Endodermal cell (in vitro differentiated cells): ENCODE data around the gene SRGAP3. TPM values are rescaled to one million over a fixed set of nuclear protein-coding genes. Genes with fewer than 3 reads are reported as not detected.

Source experiments
- DNase-seq: peaks from one replicate; pipeline ENCODE4 v3.0.0-alpha.2; 2017
- H3K27ac ChIP-seq: 2 replicates; pipeline ENCODE4 v1.5.1; 2013; ENCODE audit warnings: mild to moderate bottlenecking, low read depth, low read length, moderate library complexity
- H3K27me3 ChIP-seq: 2 replicates; pipeline ENCODE4 v1.6.1; 2013; ENCODE audit warnings: mild to moderate bottlenecking, low read length, moderate library complexity; ENCODE audit not compliant: insufficient read depth, control insufficient read depth, poor library complexity, severe bottlenecking
- H3K36me3 ChIP-seq: 2 replicates; pipeline ENCODE4 v1.7.0; 2013; ENCODE audit warnings: mild to moderate bottlenecking, low read length, moderate library complexity; ENCODE audit not compliant: control insufficient read depth, insufficient read depth
- H3K4me1 ChIP-seq: one replicate; pipeline ENCODE4 v1.7.0; 2013; ENCODE audit warnings: low read length; ENCODE audit not compliant: control insufficient read depth, insufficient read depth
- H3K4me3 ChIP-seq: 2 replicates; pipeline ENCODE4 v1.5.1; 2013; ENCODE audit warnings: mild to moderate bottlenecking, low read length, moderate library complexity
- H3K9ac ChIP-seq: 2 replicates; pipeline ENCODE4 v1.6.1; 2013; ENCODE audit warnings: mild to moderate bottlenecking, low read length, moderate library complexity; ENCODE audit not compliant: poor library complexity, severe bottlenecking; ENCODE audit errors: extremely low read depth
- H3K9me3 ChIP-seq: 2 replicates; pipeline ENCODE4 v1.6.1; 2013; ENCODE audit warnings: mild to moderate bottlenecking, low read length, moderate library complexity; ENCODE audit not compliant: control insufficient read depth
- H3K27ac Mint-ChIP-seq: 2 replicates; pipeline ENCODE4 v1.8.0; 2020; ENCODE audit warnings: mixed read lengths
- H3K27me3 Mint-ChIP-seq: 2 replicates; pipeline ENCODE4 v1.8.0; 2021; ENCODE audit warnings: mild to moderate bottlenecking, mixed read lengths; ENCODE audit not compliant: insufficient read depth
- H3K36me3 Mint-ChIP-seq: 2 replicates; pipeline ENCODE4 v1.8.0; 2020; ENCODE audit warnings: low read depth, mixed read lengths
- H3K4me1 Mint-ChIP-seq: 2 replicates; pipeline ENCODE4 v1.8.0; 2020; ENCODE audit warnings: mixed read lengths
- H3K4me3 Mint-ChIP-seq: 2 replicates; pipeline ENCODE4 v1.8.0; 2020; ENCODE audit warnings: mild to moderate bottlenecking, moderate library complexity, mixed read lengths
- H3K9me3 Mint-ChIP-seq: 2 replicates; pipeline ENCODE4 v1.8.0; 2020; ENCODE audit warnings: mild to moderate bottlenecking, mixed read lengths
- CTCF ChIP-seq: fragments of 200-600 bp; sonication (generic); conservative IDR thresholded peaks from 2 replicates; pipeline ENCODE4 v1.5.0; 2021; ENCODE audit warnings: antibody characterized with exemption, mild to moderate bottlenecking
- WGBS, 2 experiments: methylation state at CpG; one replicate each; pipeline versions ENCODE4 v1.1.5 to v1.1.7; 2013; ENCODE audit warnings: missing lambda C conversion rate in 2 of 2, mixed read lengths in 1 of 2; ENCODE audit not compliant: insufficient coverage in 1 of 2, insufficient read length in 1 of 2; 5-methylcytosine and 5-hydroxymethylcytosine counted together
- total RNA-seq, 2 donors: library from RNA; stranded (reverse); fragmentation: NEBNext Ultra II Directional in 1 of 2; extraction: Animal tissue kit (Norgen Biotek cat#: 25700) in 1 of 2; gene quantifications; 2 replicates in 1 of 2; 3 replicates in 1 of 2; pipeline ENCODE4 v1.2.1, GENCODE V29; 2021

SRGAP3 gene
- total RNA-seq, 2 donors from 2014 or later = 5.0 to 8.1 TPM

- H3K27ac ChIP-seq = peak overlapping the region; percentile 97
- H3K36me3 Mint-ChIP-seq = no peaks in the 10 kb centered on the region
- no peaks in the 10 kb centered on the region for H3K36me3 ChIP-seq
- no peak overlapping the region for H3K27ac Mint-ChIP-seq
- H3K9me3 Mint-ChIP-seq = no peaks in the 10 kb centered on the region
- no peak overlapping the region for H3K4me3 ChIP-seq
- no peak overlapping the region for H3K9ac ChIP-seq
- peaks cover 5% of the 10 kb centered on the region for H3K27me3 ChIP-seq
- H3K4me3 Mint-ChIP-seq = no peak overlapping the region
- H3K27me3 Mint-ChIP-seq = peaks cover 10% of the 10 kb centered on the region
- peaks cover 7% of the 10 kb centered on the region for H3K4me1 Mint-ChIP-seq
- 38 to 59% methylated on average over 6 to 10 of the region's 10 CpGs for WGBS, 2 experiments
- peak; percentile 75 for DNase-seq
- H3K4me1 ChIP-seq = no peaks in the 10 kb centered on the region
- H3K9me3 ChIP-seq = no peaks in the 10 kb centered on the region
- no peak for TF ChIP-seq CTCF
These were observed 65.5 kb downstream of the SRGAP3 start for GRCh38 chr3:9183811-9184460.

- Histone ChIP-seq H3K9me3 (no peaks in the 10 kb centered on the region), H3K27ac (peak overlapping the region; percentile 97), H3K4me3 (no peak overlapping the region), H3K36me3 (no peaks in the 10 kb centered on the region), H3K9ac (no peak overlapping the region), H3K4me1 (no peaks in the 10 kb centered on the region), H3K27me3 (no peaks in the 10 kb centered on the region)
- no peak for DNase-seq
- Mint-ChIP-seq H3K27ac (no peak overlapping the region), H3K27me3 (peaks cover 10% of the 10 kb centered on the region), H3K9me3 (no peaks in the 10 kb centered on the region), H3K4me3 (no peak overlapping the region), H3K4me1 (peaks cover 7% of the 10 kb centered on the region), H3K36me3 (no peaks in the 10 kb centered on the region)
- WGBS, 2 experiments = 95% methylated on average over 3 of the region's 3 CpGs; no CpG with 5 or more reads in 1 of the 2 experiments
- no peak for TF ChIP-seq CTCF
These were observed 66.4 kb downstream of the SRGAP3 start for GRCh38 chr3:9183011-9183410.

- H3K9me3 ChIP-seq = no peaks in the 10 kb centered on the region
- H3K27ac Mint-ChIP-seq = no peak overlapping the region
- no peaks in the 10 kb centered on the region for H3K4me1 ChIP-seq
- peaks cover 14% of the 10 kb centered on the region for H3K4me1 Mint-ChIP-seq
- no peak overlapping the region for H3K4me3 Mint-ChIP-seq
- 94% methylated on average over 4 to 6 of the region's 6 CpGs for WGBS, 2 experiments
- H3K36me3 ChIP-seq = no peaks in the 10 kb centered on the region
- no peak for DNase-seq
- H3K9ac ChIP-seq = no peak overlapping the region
- H3K27ac ChIP-seq = peak overlapping the region; percentile 3
- H3K36me3 Mint-ChIP-seq = no peaks in the 10 kb centered on the region
- no peaks in the 10 kb centered on the region for H3K9me3 Mint-ChIP-seq
- TF ChIP-seq CTCF = no peak
- no peaks in the 10 kb centered on the region for H3K27me3 ChIP-seq
- H3K27me3 Mint-ChIP-seq = peaks cover 11% of the 10 kb centered on the region
- no peak overlapping the region for H3K4me3 ChIP-seq
These were observed 68.7 kb downstream of the SRGAP3 start for GRCh38 chr3:9180764-9181117.
